Measurements from ENCODE around the gene ACAP3.

ACAP3 gene

DNA sequence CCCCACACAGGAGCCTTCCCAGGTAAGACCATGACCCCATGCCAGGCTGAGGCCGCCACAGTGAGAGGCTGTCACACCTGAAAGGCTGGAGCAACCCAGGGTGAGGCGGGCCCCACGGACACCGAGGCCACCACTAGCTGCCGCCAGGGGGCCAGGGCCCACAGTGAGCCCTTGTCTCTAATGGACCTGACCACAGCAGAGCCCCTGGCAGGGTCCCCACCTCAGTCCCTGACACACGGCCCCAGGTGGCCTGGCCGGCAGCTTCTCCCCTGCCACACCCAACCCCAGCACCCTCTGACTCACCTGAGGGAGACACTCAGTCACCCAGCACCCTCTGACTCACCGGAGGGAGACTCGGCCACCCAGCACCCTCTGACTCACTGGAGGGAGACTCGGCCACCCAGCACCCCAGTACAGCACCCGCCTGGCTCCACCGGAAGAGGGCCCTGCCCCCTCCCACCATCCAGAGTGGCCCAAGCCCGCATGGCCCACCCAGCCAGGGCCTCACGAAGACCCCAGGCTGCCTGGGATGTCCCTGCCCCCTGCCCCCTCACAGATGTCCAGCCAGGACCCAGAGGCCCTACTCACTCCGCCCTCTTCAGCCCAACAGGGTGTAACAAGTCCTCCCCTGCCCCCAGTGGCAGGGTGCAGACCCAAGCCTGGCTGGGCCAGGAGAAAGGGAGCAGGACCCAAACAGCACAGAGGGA lies 37.1 kb upstream of the ACAP3 start:
- no peak for DNase-seq

DNA sequence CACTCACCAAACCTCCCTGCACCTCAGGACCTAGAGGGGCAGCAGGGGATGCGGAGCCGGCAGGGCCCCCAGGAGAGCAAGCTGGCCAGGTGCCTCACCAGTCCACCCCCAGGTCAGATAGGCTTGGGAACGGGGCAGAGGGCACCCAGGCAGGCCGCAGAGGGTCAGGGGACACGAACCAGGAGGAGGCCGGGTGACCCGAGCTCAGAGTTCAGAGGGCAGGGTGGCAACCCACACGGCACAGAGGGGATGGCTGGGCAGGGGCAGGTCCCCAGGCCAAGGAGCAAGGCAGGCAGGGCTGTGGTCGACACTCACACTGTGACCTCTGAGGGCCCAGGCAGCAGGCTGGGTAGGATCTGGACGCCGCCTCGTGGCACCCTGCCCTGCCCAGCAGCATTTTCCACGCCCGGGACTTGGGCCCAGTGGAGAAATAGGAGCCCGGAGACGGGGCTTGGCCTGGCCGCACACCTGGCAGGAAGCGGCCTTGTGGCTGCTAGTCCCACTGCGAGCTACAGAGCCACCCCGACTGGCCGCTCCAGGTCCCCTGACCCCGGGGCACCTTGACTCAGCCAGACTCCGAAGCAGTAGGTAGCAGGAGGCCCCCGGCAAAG lies 36.2 kb upstream of the ACAP3 start:
- DNase-seq: no peak

DNA sequence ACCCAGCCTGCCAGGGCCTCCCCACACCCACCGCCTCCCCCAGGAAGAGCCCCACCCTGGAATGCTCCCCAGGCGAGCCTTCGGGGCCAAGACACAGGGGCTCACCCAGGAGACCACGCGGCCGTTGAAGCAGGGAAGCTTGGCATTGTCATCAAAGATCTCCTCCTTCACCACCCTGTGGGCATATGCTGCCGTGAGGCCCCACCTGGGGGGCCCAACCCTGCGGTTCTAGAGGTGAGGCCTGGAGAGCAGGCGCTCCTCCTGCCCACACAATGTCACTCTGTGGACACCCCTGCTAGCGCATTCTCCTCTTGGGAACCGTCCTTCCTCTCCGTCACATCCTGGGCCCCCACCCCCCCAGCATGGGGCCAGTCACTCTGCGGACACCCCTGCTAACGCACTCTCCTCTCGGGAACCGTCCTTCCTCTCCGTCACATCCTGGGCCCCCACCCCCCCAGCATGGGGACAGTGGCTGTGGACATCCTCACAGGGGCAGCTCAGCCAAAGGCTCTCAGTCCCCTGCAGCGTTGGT lies 34.9 kb upstream of the ACAP3 start:
- DNase-seq: no peak

DNA sequence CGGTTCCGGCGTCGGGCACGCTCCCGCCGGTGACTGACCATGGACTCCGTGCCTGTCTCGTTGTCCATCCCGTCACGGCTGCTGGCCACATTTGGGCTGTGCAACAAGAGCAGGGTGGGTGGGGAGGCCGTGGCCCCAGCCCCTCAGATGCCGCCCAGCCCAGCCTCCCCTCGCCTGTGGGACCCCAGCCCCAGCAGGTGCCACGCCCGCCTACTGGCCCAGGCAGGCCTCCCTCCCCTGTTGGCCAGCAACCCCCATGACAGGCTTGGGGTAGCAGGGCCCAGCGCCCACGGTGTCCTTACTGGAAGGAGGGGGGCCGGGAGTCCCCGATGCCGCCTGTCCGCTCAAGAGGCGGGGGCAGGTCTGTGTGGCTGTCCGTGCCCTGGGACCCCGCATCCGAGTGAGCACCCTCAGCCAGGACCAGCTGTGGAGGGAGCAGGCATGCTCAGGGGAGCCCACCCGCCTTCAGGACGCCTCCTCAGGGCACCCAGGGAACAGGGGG lies 34.4 kb upstream of the ACAP3 start:
- DNase-seq: no peak

DNA sequence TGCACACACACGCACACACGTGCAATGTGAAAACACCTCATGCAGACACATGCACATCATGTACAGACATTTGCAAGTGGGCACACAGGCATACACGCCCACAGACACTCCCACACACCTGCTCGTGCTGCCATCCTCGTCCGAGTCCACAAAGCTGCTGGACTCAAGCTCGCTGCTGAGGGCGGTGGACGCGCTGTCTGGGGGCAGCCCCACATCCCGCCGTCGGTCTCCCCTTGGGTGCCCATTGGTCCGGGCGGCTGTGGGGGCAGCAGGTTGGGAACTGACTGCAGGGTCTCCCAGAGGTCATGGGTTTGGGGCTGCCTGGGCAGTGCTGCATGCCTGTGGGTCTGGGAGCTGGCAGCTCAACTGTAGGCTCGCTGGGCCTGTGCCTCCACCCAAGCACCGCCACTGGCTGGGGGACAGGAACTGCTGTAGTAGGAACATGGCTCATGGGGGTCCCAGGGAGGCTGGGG lies 33.9 kb upstream of the ACAP3 start:
- no peak for DNase-seq

DNA sequence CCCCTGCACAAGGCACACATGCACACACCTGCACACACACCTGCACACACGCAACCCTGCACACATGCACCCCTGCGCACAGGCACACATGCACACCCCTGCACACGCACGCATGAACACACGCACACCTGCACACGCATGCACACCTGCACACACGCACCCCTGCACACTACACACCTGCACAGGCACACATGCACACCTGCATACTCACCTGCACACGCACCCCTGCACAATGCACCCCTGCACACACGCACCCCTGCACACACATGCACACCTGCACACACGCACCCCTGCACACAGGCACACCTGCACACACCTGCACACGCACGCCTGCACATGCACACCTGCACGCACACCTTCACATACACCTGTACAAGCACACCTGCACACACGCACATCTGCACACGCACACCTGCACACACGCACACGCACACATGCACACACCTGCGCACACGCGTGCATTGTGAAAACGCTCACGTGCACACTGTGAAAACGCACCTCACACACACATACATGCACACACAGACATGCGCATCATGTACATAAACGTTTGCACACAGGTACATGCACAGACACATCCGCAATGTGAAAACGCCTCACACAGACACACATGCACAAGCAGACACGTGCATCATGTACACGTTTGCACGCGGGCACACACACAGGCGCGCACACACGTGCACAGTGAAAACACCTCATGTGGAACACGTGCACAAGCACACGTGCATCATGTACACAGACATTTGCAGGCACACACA lies 33.2 kb upstream of the ACAP3 start:
- no peak for DNase-seq

DNA sequence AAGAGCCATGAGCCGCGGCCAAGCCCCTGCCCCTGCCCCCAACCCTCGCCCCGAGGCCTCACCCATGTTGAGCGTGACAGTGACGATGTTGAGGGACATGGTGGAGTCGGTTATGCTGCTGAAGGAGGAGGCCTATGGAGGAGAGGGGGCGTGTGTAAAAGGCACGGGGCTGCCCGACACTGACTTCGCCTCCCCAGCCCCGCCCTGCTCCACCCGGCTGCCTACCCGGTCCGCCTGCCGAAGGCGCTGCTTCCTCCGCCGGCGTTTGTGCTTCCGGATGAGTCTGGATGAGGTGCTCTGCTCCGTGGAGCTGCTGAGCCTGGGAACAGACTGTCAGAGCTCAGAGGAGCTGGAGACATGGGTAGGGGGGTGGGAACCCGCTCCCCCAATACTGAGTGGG lies 32.5 kb upstream of the ACAP3 start:
- DNase-seq: no peak

DNA sequence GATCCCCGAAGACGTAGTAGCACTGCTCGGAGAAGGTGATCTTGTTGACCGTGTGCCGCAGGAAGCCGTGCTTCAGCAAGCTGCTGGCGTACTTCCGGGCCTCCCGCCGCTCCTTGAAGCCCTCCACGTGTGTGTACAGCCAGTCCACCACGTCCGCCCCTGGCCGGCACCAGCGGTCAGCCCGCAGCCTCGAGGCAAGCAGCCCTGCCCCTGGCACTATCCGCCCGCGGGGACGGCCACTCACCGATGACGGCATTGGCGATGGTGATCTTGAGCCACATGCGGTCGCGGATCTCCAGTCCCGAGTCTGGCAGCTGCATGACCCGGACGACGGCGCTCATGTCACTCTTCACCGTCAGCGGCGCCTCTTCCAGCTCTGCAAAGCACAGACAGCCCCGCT lies 30.5 kb upstream of the ACAP3 start:
- no peak for DNase-seq

DNA sequence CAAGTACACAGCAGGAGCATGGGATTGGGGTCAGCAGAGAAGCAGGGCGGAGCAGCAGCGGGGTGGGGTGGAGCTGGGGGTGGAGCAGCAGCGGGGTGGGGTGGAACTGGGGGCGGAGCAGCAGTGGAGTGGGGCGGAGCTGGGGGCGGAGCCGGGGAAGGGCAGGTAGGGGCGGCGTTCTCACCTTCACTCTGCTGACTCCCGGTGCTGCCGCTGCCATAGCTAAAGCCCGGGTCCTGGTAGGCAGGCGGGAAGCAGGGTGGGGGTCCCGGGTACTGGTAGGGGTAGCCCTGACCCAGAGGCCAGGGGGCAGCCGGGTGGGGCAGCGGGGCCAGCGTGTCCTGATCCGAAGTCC lies 30.0 kb upstream of the ACAP3 start:
- no peak for DNase-seq

DNA sequence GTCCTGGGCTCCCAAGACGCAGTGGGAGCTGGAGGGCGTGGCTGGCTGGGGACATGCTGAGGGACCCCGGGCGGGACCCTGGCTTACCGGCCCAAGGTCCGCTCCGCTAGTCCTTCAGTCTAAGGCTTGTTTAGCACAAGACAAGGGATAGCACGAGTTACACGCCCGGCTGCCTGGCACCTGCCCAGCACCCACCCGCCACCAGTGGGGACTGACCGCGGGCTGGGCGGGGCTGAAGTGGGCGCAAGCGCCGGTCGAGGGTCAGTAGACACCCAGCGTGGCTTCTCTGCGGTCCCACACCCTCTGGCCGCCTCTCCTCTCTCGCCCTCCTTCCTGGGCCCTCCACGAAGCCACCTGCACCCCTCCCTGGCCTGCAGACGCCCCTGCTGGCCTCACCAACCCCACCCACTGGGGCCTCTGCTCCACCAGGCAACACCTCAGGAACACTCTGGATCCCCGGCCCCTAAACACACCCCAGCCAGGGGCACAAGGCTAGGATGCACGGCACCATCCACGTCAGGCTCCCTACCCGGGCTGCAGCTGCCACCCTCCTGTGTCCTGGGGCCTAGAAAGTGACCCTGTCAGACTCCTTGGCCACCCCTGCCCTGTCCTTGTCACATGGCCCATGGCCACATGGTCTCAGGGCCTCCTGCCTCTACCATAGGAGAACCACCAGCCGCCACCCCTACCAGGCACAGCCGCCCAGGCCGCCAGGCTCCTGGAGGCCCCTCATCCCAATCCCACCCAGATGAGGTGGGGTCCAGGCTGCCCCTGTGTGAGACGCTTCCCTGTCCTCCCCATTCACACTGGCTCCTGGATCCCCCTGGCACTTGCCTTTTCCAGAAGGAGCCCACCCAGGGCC lies 29.4 kb upstream of the ACAP3 start:
- DNase-seq: no peak

DNA sequence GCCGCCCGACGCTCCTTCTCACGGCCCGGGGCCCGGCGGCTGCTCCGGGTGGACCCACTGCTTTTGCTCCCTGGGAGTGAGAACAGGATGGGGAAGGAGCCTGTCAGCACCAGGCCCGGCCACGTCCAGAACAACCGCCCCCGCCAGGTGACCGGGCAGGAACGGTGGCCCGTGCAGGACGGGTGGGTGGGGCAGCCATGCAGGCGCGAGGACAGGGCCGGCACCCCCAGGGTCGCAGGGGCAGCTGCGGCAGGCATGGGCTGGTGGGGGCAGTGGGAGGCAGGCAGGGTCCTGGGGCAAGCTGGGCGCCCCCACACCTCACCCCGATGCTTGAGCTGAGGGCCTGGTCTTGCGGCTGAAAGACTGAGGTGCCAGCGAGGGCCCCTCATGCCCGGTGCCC lies 28.7 kb upstream of the ACAP3 start:
- no peak for DNase-seq

DNA sequence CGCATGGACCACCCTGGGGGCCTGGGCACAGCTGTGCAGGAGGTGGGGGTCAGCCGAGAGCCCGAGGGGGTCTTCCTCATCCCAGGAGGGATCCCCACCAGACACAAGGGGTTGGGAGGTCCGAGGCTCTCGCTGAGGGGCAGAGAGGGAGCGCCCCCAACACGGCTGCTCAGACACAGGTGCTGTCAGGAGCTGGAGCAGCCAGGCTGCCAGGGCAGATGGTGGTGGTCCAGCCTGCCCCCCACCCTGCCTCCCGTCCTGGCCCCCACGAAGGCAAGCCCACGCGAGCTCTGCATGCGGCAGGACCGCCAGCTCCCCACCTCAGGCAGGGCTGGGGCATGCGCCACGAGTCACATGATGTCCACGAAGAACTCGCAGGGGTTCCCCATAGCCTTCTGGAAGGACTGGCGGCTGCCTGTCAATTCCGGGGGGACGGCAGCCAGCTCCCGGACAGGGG lies 28.1 kb upstream of the ACAP3 start:
- DNase-seq: no peak

DNA sequence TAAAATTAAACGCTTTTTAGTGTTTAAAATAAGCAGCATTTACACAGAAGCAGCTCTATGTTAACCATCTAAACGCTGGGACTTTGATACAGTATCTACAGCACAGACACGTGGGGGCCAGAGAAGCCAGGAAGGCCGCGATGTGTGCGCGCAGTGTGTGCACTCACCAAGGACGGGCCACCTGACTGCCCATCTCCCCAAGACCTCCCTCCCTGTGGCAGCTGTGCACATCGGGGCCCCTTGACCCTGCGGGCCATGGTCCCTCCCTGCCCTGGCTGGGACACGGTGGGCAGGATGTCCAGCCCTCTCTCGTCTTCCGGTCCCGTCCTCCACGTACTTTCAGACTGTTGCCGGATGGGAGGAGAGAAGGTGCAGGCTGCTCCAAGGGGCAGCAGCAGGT lies 27.6 kb upstream of the ACAP3 start:
- DNase-seq: no peak

DNA sequence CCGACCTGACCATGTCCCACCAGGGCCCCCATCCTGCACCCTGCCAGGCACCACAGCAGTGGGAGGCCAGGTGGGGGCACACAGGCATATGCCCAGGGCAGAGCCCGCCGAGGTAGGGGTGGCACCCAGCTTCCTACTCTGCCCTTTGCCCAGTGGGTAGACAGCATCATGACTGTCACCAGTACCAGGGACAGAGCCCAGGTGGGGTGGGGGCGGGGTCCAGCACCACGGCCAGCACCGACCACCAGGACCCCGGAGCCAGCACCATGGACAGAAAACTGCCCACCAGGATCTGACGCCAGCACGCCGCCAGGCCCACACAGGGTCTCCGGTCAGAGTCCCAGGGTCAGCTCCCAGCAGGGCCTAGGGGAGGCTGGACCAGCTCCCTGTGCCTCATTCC lies 27.1 kb upstream of the ACAP3 start:
- DNase-seq: no peak

DNA sequence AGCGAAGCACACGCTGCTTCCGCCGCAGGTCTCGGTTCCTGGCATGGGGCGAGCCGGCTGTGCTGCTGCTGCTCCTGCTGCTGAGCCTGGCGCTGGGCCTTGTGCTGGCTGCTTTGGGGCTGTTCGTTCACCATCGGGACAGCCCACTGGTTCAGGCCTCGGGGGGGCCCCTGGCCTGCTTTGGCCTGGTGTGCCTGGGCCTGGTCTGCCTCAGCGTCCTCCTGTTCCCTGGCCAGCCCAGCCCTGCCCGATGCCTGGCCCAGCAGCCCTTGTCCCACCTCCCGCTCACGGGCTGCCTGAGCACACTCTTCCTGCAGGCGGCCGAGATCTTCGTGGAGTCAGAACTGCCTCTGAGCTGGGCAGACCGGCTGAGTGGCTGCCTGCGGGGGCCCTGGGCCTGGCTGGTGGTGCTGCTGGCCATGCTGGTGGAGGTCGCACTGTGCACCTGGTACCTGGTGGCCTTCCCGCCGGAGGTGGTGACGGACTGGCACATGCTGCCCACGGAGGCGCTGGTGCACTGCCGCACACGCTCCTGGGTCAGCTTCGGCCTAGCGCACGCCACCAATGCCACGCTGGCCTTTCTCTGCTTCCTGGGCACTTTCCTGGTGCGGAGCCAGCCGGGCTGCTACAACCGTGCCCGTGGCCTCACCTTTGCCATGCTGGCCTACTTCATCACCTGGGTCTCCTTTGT lies 26.0 kb upstream of the ACAP3 start:
- DNase-seq: no peak

DNA sequence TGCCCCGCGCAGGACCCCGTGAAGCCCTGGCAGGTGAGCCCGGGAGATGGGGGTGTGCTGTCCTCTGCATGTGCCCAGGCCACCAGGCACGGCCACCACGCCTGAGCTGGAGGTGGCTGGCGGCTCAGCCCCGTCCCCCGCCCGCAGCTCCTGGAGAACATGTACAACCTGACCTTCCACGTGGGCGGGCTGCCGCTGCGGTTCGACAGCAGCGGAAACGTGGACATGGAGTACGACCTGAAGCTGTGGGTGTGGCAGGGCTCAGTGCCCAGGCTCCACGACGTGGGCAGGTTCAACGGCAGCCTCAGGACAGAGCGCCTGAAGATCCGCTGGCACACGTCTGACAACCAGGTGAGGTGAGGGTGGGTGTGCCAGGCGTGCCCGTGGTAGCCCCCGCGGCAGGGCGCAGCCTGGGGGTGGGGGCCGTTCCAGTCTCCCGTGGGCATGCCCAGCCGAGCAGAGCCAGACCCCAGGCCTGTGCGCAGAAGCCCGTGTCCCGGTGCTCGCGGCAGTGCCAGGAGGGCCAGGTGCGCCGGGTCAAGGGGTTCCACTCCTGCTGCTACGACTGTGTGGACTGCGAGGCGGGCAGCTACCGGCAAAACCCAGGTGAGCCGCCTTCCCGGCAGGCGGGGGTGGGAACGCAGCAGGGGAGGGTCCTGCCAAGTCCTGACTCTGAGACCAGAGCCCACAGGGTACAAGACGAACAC lies 25.2 kb upstream of the ACAP3 start:
- DNase-seq: no peak

DNA sequence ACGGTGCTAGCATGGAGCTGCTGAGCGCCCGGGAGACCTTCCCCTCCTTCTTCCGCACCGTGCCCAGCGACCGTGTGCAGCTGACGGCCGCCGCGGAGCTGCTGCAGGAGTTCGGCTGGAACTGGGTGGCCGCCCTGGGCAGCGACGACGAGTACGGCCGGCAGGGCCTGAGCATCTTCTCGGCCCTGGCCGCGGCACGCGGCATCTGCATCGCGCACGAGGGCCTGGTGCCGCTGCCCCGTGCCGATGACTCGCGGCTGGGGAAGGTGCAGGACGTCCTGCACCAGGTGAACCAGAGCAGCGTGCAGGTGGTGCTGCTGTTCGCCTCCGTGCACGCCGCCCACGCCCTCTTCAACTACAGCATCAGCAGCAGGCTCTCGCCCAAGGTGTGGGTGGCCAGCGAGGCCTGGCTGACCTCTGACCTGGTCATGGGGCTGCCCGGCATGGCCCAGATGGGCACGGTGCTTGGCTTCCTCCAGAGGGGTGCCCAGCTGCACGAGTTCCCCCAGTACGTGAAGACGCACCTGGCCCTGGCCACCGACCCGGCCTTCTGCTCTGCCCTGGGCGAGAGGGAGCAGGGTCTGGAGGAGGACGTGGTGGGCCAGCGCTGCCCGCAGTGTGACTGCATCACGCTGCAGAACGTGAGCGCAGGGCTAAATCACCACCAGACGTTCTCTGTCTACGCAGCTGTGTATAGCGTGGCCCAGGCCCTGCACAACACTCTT lies 24.5 kb upstream of the ACAP3 start:
- no peak for DNase-seq

DNA sequence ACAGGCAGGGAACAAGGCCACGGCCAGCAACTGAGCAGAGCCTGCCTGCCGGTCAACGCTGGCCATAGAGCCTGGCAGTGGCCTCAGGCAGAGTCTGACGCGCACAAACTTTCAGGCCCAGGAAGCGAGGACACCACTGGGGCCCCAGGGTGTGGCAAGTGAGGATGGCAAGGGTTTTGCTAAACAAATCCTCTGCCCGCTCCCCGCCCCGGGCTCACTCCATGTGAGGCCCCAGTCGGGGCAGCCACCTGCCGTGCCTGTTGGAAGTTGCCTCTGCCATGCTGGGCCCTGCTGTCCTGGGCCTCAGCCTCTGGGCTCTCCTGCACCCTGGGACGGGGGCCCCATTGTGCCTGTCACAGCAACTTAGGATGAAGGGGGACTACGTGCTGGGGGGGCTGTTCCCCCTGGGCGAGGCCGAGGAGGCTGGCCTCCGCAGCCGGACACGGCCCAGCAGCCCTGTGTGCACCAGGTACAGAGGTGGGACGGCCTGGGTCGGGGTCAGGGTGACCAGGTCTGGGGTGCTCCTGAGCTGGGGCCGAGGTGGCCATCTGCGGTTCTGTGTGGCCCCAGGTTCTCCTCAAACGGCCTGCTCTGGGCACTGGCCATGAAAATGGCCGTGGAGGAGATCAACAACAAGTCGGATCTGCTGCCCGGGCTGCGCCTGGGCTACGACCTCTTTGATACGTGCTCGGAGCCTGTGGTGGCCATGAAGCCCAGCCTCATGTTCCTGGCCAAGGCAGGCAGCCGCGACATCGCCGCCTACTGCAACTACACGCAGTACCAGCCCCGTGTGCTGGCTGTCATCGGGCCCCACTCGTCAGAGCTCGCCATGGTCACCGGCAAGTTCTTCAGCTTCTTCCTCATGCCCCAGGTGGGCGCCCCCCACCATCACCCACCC lies 23.6 kb upstream of the ACAP3 start, which contains the start of gene TAS1R3:
TAS1R3 (plus strand) TSS at position 213 of the 898 bp plus-strand sequence; CDS start at position 279, 66 bp downstream.
- DNase-seq: no peak

DNA sequence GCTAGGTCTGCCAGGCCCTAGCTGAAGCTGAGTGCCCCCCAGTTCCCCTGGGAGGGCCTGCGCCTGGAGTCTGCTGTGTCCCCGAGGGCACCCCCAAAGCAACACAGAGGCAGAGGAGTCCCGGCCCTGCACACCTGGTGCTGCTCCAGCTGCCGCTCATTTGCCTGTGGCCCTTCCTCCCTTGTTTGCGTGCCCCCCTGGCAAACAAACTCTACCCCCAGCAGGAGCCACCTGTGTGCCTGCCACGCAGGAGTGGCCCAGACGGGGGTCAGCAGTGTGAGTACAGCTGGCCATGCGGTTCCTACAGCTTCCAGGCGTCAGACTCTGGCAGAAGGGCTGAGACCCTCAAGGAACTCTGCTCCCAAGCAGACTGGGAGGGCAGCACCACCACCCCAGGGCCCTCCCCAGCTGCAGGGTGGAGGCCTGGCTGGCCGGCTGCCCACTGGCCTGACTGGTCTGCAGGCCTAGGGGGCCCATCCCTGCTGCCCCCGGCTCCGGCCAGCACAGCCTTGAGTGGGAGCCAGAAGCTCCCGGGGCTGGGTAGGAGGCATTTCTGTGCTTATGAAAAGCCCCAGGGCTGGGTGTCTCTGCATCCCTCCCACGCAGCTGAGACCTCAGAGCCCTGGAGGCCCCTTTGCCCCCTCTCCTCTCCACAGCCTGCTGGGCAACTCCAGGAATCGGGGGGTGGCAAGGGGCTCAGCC lies 22.8 kb upstream of the ACAP3 start:
- no peak for DNase-seq

Measured in NCI-H1092 treated with DMSO at 0.1 percent for 48 hours (cell line).